Hematopoietic multipotent progenitor cell treated with erythropoietin and hydrocortisone succinate and interleukin-3 and kit ligand, for 4 days (in vitro differentiated cells): ENCODE results near the gene CDRT4.
A peak's percentile ranks its signal among the peaks of the same experiment; 100 is the strongest.

Experiments used
- DNase-seq: peaks from one replicate; pipeline ENCODE4 v3.0.0-alpha.2; 2015

The CDRT4 gene

GRCh38 chr17:15492186-15492585 lies 24.8 kb upstream of the CDRT4 start:
- no peak for DNase-seq

DNA sequence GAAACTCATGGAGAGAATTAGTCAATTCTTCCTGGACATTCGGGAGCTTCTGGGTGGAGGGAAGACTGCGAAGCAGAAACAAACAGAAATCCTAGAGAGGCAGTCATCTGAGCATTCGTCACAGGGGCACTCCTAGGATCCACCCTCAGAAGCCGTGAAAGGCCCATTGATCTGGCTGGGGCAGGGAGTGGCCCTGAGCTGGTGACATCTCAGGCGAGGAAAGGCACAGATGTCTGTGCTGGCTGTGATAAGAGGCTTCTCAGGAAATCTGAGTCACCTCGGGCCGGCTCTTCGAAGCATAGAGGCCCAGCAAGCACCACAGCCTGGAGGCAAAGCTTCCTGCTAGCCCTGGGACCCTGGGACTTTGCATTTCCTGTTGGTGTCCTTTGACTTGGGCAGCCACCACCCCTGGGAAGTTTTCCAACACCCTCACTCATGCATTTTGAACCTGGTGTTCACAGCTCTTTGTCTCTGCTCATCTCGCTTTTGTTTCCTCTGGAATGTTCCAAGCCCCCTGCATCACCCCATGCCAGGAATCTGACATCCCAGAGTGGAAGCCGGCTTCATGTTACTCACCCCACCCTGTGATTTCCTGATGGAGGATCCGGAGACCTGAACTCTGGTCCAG lies 23.3 kb upstream of the CDRT4 start:
- DNase-seq = peak; percentile 98

- DNase-seq = no peak
Measured at GRCh38 chr17:15488557-15488956, 21.1 kb upstream of the CDRT4 start.

GRCh38 chr17:15485045-15485444 lies 17.6 kb upstream of the CDRT4 start:
- no peak for DNase-seq

- peak; percentile 58 for DNase-seq
Measured at GRCh38 chr17:15483431-15483830, 16.0 kb upstream of the CDRT4 start.

DNA sequence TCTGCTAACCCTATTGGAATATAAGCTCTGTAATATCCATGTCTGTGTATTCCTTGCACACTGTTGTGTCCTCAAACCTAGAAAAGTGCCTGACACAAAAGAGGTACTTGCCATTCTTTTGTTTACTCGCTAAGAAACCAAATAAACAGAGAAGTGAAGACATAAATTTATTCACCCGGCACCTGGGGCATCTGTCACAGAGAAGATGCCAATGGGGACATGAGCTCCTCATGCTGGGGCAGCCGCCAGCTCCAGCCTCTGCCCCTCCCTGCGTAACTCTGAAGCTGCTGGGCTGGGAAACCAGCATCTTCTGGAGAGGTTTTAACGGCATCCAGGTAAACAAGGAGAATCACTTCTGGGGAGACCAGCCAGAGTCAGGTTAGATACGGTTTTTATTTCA lies 15.1 kb upstream of the CDRT4 start:
- DNase-seq = no peak

- DNase-seq = no peak
Measured at GRCh38 chr17:15481481-15481880, 14.1 kb upstream of the CDRT4 start.

DNA sequence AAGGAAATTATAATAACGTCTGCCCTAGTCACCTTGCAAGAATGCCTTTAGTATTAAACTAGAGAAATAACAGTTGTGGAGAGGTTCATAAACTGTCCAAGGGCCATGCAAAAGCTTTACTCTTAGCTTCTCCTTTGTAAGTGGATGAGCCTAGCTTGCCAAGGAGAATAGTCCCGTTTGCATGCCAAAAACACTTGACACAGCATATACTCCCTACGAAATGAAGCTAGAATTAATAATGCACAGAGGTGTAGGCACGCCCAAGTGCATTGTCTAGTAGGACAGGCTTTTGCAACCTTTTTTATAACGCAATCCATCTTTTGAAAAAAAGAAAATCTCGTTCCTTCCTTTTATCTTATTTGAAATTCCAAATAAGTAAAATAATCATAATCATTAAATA lies 12.8 kb upstream of the CDRT4 start:
- no peak for DNase-seq

- no peak for DNase-seq
Measured at GRCh38 chr17:15479703-15480102, 12.3 kb upstream of the CDRT4 start.

- no peak for DNase-seq
Measured at GRCh38 chr17:15478845-15479244, 11.4 kb upstream of the CDRT4 start.

DNA sequence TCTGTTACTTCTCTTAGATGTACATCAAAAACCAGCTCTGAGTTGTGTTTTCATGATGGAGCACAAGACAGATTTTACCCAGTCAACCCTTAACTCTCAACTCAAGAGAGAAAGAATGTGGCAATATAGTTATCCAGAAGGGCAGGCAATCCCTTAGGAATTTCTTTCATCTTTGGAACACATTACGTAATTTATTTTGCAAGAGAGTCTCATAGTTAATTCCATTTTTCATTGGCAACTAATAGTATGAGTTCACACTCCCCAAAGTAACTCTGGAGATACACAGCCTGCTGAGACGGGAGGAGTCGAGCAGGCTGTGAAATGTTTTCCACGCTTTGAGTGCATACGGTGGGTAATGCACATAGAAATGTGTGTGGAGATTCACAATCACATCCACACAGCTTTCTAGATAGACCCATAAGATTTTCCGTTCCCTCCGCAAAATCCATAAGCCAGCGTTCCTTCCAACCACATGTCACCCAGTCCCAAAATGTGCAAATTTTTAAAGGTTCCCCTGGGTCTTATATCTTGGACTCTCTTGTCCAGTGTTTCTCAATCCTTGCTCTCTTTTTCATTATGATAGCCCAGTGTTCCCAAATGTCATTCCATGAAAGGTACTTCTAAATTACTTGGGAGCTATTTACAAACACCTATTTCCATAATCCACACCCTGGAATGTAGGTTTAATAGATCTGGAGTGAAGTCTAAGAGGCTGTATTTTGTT lies 8.4 kb upstream of the CDRT4 start:
- no peak for DNase-seq

DNA sequence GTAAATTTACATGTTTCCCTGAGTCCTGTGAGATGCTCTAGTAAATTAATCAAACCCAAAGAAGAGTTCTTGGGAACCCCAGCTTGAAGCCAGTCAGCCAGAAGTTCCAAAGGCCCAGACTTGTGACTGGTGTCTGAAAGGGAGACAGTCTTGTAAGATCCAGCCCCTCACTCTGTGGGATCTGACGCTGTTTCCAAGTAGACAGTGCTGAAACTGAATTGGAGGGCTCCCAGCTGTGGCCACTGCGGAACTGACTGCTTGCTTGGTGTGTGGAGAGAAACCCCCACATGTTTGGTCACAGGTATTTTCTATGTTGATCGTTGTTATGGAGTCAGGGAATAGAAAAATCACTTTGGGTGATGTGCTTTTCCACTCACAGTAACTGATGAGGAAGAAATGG lies 5.5 kb upstream of the CDRT4 start:
- DNase-seq = no peak

DNA sequence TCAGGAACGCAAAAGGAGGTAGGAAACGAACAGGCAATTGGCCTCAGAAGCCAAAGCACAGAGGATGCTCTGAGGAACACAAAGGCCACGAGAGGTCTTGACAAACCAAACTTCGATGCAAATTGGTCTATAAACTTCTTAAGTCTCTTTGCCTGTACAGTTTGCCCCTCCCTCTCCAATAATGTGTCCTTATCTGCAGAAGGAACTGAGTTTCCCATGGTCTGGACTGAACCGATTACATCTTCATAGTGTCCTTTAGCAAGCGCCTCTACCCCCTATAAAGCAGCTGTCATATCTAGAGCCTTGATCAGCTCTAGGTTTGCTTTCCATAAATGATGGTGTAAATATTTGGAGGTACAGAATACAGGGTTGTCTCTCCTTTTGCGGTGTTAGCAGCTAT lies 3.1 kb upstream of the CDRT4 start:
- DNase-seq = no peak

- DNase-seq = no peak
Measured at GRCh38 chr17:15469260-15469659, 1.8 kb upstream of the CDRT4 start.

- no peak for DNase-seq
Measured at GRCh38 chr17:15468126-15468525, 705 bp upstream of the CDRT4 start.

DNA sequence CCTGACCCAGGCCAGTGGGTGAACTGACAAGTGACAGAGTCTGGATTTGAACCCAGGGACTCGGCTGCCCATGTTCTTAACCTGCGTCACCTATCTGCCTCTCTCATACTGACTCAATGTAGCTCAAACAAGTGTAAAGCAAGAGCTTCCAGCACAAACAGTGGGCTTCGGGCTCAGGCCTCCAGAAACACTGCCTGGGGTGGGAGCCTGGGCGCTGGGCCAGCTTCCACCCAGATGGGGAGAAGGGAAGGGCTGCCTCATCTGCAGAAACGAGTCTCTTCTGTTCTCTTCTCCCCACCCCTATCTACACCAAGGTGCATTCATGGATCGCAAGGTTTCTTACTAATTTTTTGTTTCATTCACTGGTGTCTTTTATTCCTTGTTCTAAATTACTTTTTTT lies 1.3 kb downstream of the CDRT4 start:
- no peak for DNase-seq

GRCh38 chr17:15465045-15465701 lies 2.2 kb downstream of the CDRT4 start:
- no peak for DNase-seq

DNA sequence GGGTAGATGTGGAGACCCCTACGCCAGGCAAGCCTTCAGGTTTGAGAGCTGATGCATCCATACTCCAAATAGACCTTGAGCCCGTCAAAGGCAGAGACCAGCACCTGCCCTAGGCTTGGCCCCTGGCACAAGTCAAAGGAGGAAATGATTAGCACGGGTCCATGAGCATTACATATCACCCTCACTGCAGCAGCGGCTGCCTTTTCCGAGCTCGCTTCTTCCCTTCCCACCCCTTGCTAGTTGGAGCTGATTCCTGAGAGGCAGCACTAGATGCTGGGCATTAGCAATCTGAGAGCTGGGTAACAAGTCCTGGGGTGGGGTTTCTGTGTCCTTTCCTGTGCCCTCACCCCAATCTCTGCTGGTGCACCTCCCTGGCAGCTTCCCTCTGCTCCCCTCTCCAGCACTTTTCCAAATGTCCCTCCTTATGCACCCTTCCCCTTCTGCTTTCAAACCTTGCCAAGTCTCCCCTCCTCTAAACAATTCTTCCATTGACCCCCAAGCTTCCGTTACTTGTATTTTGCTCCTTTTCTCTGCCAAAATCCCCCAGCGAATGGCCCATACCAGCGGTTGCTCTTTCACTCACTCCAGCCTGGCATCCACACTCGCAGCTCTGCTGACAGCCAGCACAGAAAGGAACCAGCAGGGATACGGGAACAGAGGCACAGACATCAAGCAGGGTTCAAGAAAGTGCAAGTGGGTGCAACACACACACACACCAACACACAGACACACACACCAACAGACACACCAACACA lies 3.0 kb downstream of the CDRT4 start:
- DNase-seq = no peak

DNA sequence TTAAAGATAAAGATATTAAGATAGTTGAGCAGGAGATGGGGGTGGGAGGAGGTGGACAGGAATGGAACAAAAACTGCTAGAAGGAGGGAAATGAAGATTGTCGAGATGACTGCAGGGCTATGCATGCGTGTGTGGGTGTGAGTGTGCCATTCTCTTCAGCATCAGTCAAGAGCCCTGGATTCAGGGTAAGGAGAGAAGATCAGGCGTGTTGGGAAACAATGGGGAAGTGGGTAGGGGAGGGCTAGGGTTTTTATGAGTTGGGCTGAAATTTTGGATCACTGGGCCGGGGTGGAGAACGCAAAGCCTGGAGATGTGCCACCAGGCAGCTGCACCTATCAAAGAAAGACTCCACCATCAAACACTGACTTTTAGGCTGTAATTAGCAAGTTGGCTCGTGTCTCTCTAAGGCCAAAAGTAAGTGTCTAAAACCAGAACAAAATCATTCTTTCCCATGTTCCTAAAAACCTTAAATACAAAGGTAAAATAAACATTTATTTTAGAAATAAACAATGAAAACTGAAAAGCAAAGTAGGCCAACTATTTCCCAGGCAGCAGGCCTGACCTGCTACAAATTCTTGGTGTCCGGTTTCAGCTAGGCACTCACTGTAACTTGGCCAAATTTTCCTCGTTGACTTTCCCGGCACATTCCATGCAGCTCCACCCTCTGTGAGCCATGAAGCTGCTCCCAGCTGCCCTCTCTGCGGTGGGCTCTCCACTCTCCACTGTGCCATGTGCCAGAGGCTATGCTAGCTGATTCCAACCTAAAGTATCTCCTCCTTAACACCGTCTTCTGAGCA lies 4.2 kb downstream of the CDRT4 start:
- no peak for DNase-seq

DNA sequence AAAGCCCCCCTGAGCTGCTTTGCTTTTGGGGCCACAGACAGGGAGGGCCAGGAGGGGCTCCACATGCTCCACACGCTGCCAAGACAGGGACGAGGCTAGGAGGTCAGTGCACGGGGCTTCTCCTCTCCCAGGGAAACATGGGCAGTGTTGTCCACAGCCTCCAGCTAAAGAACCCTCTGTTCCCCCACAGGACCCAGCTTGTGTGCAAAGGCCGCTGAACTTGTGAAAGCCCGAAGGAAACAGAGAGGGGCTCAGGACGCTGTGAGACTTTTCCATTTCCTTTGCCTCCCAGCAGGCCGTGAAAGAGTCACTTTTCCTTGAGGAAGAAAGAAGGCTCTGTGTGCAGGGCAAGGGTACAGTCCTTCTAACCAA lies 9.7 kb downstream of the CDRT4 start:
- DNase-seq = no peak

DNA sequence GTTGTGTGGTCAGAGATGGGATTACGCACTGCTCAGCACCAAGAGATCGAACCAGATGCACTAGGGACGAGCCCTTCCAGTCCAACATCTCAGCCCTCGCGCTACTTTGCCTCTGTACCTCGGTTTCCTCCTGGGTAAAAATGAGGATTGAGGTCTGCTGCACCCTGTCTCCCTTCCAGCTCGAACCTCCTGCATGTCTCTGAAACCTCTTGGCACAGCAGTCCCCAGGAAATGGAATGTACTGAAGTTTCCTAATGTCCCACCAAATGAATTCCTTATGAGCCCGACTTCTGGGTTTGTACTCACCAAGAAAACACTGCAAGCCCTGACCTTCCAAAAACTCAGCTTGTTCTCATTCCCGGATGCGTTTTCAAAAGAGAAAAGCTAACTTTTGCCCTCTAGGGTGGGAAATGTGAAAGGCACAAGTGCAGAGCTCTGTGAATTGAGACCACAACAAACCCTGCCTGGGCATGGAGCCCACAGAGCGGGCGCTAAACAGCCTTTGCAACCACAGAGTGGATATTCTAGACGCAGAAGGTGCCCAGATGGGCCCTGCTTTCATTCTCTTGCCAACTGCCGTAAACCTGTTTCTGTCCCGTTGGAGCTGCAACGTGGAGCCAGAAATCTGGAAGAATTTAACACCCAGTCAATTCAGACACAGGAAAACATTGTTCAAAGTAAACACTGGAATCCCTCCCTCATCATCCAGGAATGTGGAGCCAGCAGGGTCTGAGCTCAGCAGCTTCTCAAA lies 10.3 kb downstream of the CDRT4 start:
- peak; percentile 23 for DNase-seq

GRCh38 chr17:15456496-15456895 lies 10.9 kb downstream of the CDRT4 start:
- DNase-seq = no peak
